Retinal pigment epithelial cell (primary cell): ENCODE data around the gene CKLF.

Experiments used
- DNase-seq: peaks from one replicate; pipeline ENCODE4 v3.0.0-alpha.2; 2010; ENCODE audit warnings: low read depth
- H3K4me3 ChIP-seq: 2 replicates; pipeline ENCODE4 v1.5.1; 2011; ENCODE audit warnings: mild to moderate bottlenecking, low read length, control low read depth, moderate library complexity
- CTCF ChIP-seq: conservative IDR thresholded peaks from 2 replicates; pipeline ENCODE4 v1.5.1; 2011; ENCODE audit warnings: low read depth, low read length, control low read depth, inconsistent platforms

The CKLF gene

GRCh38 chr16:66552286-66553177 lies at the start of gene CKLF:
TSS of gene CKLF (plus strand) at chr16:66552576. CDS start at chr16:66552716, 140 bp downstream.
- TF ChIP-seq CTCF, result no peak
- peak within 1 kb of the TSS; percentile 67 for H3K4me3 ChIP-seq
- no peak for DNase-seq

- DNase-seq, result no peak
- no peak for TF ChIP-seq CTCF
Measured at GRCh38 chr16:66503030-66503429, 49.3 kb upstream of the CKLF start.

GRCh38 chr16:66503612-66504011 lies 48.8 kb upstream of the CKLF start:
- TF ChIP-seq CTCF, result no peak
- no peak overlapping the region for H3K4me3 ChIP-seq
- no peak for DNase-seq

More at GRCh38 chr16:66503030-66503429, 49.3 kb upstream of the CKLF start:
- H3K4me3 ChIP-seq, result no peak overlapping the region

- no peak for TF ChIP-seq CTCF
- H3K4me3 ChIP-seq, result no peak overlapping the region
- DNase-seq, result no peak
Measured at GRCh38 chr16:66507731-66508239, 44.6 kb upstream of the CKLF start.

- peak; percentile 29 for TF ChIP-seq CTCF
- peak; percentile 89 for DNase-seq
- H3K4me3 ChIP-seq, result no peak overlapping the region
Measured at GRCh38 chr16:66508248-66508913, 44.0 kb upstream of the CKLF start.

- no peak for DNase-seq
- H3K4me3 ChIP-seq, result no peak overlapping the region
- TF ChIP-seq CTCF, result no peak
Measured at GRCh38 chr16:66508914-66509496, 43.4 kb upstream of the CKLF start.
